8988T (cell line): ENCODE results near the gene PINLYP.

Experiments
- DNase-seq: peaks from one replicate; pipeline ENCODE4 v3.0.0; 2011

PINLYP gene

GRCh38 chr19:43551399-43552197 lies 24.0 kb upstream of the PINLYP start:
- DNase-seq: no peak

- no peak for DNase-seq
Measured at GRCh38 chr19:43552198-43552450, 23.5 kb upstream of the PINLYP start.

- DNase-seq: no peak
Measured at GRCh38 chr19:43552616-43553015, 23.0 kb upstream of the PINLYP start.

- DNase-seq: no peak
Measured at GRCh38 chr19:43553656-43554055, 21.9 kb upstream of the PINLYP start.

- DNase-seq: no peak
Measured at GRCh38 chr19:43554317-43554895, 21.2 kb upstream of the PINLYP start.

GRCh38 chr19:43555185-43555770 lies 20.3 kb upstream of the PINLYP start:
- peak; percentile 64 for DNase-seq

GRCh38 chr19:43560687-43561086 lies 14.9 kb upstream of the PINLYP start:
- DNase-seq: no peak

GRCh38 chr19:43561139-43561970 lies 14.2 kb upstream of the PINLYP start:
- DNase-seq: no peak

- DNase-seq: no peak
Measured at GRCh38 chr19:43562226-43562697, 13.3 kb upstream of the PINLYP start.

- no peak for DNase-seq
Measured at GRCh38 chr19:43562698-43563241, 12.8 kb upstream of the PINLYP start.

- DNase-seq: no peak
Measured at GRCh38 chr19:43563816-43564457, 11.7 kb upstream of the PINLYP start.

- DNase-seq: no peak
Measured at GRCh38 chr19:43564800-43565199, 10.8 kb upstream of the PINLYP start.

- no peak for DNase-seq
Measured at GRCh38 chr19:43569657-43570056, 5.9 kb upstream of the PINLYP start.

GRCh38 chr19:43570174-43570791 lies 5.3 kb upstream of the PINLYP start:
- no peak for DNase-seq

GRCh38 chr19:43572171-43572588 lies 3.4 kb upstream of the PINLYP start:
- no peak for DNase-seq

- no peak for DNase-seq
Measured at GRCh38 chr19:43574424-43575155, 1.0 kb upstream of the PINLYP start.

GRCh38 chr19:43575955-43576878 lies 616 bp downstream of the PINLYP start:
- no peak for DNase-seq

GRCh38 chr19:43578787-43579186 lies 3.2 kb downstream of the PINLYP start:
- DNase-seq: no peak

- DNase-seq: no peak
Measured at GRCh38 chr19:43581467-43581866, 5.9 kb downstream of the PINLYP start.

GRCh38 chr19:43582495-43582894 lies 6.9 kb downstream of the PINLYP start:
- DNase-seq: no peak
